Stimulated activated CD8-positive, alpha-beta memory T cell treated with anti-CD3 and anti-CD28 coated beads, Interleukin-7, amount 100 ng/mL, for 1 hour (primary cell): Measurements from ENCODE around the gene NRG3.
"Not testable (repeated sequence)": the region's sequence is repeated elsewhere in the genome, so short reads cannot be mapped to it uniquely, and the experiment has no call there.

ENCODE experiments used
- DNase-seq, 2 donors: peaks; one replicate each; pipeline ENCODE4 v3.0.0-alpha.2; 2020; ENCODE audit warnings: low read depth in 2 of 2

Gene NRG3

DNA sequence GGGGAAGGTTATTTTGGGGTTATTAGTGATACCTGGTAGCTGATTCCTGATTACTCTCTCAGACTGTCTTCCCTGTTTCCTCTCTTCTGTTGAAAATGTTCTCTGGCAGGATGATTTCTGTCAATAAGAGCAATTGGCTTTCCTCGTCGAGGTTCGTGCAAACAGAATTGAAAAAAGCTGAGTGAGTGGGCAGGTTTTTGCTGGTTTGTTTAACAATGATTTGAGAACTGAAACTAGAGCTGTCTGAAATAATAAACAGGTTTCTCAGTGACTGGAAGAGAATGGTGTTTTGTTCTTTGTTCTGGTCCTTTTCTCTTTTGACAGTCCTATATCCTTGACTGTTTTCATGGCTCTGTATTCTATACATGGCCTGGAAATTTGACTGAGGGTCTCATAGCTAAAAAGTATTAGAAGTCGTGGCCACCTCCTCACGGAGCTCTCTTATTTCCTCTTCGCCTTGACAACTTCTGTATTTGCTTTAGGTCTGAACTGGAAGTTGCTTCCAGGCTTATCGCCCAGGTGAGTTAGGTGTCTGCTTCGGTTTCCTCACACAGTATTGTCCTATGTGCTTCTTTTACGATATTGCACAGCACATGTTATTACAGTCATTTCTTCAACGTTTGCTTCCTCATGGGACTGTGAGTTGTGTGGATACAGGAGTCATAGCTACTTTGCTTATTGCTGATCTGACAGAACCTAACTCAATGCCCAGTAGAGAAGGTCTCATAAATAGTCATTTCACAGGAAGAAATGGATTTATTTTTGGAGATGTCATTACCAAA lies 403.6 kb downstream of the NRG3 start:
- DNase-seq: no peak

DNA sequence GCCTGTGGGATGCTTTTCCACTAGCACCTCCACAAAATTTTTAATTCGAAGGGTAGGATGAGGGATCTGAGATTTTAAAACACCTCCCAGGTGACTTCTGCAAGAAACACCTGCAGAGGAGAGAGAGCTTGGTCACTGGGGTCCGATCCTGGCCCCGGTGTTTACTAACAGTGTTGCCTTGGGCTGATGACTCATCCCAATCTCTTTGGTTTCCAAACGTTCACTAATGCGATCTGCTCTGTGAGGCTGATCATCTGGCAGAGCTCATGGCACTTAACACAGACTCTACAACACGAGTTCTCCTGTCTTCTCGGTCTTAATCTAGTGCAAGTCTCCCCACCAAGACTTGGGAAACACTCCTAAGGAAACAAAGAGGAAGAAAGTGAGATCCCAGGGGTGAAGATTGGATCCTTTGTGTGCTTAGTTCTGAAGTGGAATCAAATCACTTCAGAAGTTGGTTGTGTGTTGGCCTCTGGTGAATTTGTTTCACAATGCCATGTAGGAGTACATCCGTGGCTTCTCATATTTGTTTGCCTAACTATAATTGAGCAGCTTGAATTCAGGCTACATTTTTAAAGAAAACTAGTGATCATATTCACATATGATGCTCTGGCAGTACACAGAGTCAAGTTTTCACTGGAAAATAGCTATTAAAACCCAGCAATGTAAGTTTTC lies 407.9 kb downstream of the NRG3 start:
- no peak for DNase-seq

DNA sequence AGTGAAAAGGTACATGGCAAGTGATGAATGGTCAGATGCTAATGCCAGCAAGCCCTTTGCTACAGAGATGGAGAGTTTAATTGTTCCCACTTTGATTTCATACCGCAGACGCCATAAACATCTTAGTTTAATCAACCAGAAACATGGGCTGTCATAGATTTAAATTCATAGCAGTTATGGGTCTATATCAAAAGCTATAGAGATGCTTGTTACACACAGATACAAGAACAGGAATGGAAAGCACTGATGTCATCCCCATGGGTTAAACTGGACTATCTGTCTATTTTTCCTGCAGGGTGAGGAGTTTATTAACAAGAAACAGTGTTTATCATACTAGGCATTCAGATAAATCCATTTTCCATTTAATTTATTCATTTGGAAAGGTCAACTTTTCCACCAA lies 409.2 kb downstream of the NRG3 start:
- no peak for DNase-seq

DNA sequence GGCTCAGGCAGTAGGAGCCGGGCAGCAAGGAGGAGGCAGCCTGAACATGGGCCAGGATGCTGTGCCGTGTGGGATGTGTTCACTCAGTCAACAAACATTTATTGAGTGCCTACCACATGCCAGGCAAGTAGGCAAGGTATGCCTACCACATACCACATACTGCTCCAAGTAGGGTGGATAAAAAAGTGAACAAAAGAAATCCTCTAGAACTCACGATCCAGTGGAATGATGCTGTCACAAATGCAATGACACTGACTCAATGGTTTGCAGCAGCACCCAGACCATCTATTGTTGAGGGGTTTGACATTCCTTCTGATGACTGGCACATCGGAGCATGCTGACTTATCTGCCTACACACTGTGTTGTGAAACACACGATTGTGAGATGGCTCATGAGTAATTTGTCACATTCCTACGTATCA lies 413.5 kb downstream of the NRG3 start:
- DNase-seq: no peak

DNA sequence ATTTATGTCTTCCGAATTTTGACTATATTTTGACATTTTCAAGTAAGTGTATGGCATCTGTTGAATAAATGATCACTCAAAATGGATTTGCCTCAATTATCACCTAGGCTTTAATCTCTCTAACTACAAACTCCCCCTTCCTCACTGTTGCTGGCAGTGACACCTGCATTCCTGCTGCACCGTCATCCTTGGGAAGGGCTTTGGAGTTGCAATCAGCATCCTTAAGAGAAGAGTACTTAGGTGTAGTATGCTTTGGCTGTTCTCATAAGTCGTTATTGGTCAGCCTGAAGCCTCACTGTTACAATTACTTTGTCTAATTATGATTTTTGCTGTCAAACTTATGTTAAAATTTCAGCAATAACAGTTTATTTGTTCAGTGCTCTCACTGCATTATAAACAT lies 415.0 kb downstream of the NRG3 start:
- DNase-seq: no peak

DNA sequence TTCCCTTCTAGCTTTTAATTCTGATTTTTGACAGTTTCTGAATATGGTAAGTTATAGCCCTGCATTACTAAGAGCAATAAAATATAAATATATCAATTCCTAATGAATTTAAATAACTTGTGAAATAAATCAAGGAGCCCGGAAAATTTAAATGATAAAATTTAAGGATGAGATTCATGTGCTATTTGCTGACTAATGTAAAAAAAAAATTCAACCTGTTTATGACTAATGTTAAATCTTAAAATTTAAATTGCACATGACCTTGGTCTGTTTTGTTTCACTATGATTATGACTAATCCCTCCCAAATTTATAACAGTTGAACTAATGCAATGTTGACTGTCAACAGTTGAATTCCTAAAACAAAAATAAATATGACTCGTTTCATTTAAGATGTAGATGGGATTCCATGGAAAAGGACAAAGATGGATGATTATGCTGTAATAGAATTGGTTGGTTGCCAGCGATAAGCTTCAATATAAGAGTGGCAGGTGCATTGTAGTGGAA lies 419.9 kb downstream of the NRG3 start:
- DNase-seq: no peak

DNA sequence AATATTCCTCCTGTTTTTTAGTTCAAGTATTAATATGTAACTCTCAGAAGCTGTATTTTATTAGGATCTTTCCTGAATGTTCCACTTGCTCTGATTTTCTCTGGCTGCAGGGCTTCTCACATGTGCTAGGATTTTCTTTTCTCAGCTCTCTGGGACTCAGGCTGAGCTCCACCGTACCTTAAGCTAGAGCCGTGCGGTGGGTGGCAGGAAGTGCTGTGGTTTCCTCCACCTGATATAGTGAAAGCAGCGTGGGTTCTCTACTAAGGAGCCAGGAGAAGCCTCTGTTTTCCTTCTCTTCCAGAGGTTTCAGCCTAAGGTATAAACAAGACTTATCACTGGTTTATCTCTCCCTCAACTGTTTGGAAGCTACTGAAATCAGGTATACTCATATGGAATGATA lies 433.6 kb downstream of the NRG3 start:
- no peak for DNase-seq

DNA sequence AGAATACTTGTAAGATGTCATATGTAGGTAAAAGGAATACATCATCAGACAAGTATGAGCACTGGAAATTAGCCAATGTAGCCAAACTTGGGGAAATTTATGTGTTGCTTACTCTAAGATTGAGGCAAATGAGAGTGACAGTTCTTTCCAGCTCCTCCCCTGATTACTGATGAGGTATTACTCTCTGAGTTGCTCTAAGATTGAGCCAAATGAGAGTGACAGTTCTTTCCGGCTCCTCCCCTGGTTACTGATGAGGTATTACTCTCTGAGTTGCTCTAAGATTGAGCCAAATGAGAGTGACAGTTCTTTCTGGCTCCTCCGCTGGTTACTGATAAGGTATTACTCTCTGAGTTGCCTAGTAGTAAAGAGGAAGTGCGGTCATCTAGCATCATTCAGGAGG lies 435.8 kb downstream of the NRG3 start:
- no peak for DNase-seq

DNA sequence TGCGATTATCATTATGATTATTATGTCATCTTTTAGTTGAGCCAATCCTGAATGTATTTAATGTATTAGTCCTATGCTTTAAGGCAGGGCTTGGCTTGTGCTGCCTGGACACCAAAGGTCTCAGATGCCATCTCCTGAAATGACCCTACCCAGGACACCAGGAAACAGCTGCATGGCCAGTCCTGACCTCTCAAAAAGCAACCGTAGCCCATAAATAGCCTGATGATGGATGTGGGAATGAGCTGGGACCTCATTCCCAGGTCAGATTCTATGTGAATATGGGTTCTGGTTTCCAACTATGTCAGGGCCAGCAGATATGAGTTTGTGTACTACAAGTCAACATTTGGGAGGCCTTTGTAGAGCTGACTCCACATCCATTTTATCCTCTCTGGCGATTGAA lies 438.4 kb downstream of the NRG3 start:
- no peak for DNase-seq

DNA sequence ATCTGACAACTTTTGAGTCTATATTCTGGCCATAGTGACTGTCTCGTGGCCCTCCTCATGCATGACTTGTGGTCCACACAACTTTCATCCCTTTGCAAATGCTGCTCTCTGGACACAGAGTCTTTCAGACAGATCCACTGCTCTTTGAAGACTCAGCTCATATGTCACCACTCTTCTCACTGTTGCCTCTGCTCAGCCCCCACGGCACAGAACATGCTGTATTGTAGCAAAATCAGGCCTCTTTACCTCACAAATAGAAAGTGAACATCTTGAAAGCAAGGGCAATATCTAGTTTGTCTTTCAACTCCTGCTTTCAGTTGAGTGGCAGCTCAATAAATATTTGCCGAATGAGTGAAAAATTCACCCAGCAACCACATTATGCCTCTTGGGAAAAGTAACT lies 443.5 kb downstream of the NRG3 start:
- no peak for DNase-seq

DNA sequence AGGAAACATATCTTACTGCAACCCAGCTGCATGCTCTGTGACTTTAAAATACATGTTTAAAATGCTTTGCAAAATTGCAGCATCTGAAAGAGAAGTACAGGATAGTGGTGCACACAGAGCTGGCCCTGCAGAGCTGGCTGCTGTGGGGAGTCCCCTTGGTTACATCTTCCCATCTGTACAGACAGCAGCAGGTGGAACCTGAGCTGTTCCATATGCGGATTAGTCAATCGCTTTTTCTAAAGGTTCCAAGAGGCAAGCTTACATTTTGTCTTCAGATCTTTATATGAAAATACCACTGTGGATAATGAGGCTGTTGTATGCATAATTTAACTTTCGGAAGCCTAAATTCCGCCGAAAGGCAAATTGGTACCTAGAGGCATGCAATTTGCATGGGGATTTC lies 444.1 kb downstream of the NRG3 start:
- no peak for DNase-seq

DNA sequence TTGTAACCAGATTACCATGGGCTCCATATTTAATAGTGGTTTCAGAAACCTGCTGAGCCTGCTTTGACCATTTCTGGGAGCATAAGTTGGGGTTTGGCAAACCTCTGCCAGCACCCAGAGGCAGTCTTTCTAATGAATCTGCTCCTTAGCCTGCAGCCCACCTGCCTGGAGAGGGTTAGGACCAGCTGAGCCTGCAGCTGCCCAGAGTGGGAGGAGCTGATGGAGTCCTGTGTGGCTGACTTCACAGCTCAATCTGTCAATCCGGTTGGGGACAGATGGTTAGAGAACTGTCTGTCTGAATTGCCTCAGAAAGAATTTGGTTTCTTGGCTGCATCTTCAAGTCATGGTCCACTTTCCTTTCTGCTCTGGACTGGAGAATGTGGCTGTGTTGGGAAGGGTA lies 444.6 kb downstream of the NRG3 start:
- no peak for DNase-seq

DNA sequence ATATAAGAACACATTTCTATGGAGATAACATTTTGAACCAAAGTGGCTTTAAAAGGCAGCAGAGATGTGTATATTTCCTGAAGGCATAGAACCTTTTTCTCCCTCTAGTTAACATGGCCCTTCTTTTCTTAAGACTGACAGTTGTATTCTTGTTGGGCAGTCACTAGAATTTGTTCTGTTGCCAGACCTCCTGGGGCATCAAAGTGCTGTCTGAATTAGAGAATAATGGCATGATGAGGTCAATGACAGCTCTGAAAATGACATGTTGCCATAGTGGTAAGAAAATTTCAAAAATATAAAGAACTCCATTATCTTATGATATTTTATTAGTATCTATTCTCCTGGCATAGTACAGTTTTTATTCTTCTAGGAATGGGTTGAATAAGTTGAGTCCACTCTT lies 446.7 kb downstream of the NRG3 start:
- DNase-seq: no peak

DNA sequence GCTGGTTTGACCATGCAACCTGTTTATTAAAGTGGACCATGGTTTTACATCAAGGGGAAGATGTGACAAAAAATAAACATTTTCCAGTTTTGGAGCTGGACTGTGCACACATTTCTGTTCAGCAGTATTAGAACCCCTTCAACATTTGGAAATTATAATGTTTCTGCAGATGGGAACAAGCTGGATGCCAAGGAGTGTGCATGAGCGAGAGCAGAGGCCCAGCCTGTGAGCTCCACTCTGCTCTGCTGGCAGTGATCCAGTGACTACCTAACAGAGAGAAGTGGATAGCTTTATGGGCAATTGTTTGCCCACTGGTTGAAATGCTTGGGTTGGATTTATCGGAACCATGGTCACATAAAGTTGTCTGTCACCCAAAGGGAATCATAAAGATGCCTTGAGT lies 456.7 kb downstream of the NRG3 start:
- no peak for DNase-seq

DNA sequence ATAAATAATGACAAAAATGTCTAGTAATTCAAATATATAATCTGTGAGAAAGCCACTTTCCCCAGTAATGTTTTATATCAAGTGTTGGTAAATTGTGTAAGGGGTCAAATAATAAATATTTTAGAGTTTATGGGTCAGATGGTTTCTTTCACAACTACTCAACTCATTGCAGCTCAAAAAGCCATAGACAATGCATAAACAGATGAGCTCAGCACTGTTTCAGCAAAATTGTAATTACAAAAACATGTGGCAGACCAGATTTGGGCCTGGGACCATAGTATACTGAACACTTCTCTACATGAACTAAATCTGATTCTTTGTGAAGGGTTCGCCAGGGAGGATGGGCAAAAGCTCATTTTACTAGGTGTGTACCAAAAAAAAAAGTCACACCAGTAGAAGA lies 460.8 kb downstream of the NRG3 start:
- DNase-seq: no peak

DNA sequence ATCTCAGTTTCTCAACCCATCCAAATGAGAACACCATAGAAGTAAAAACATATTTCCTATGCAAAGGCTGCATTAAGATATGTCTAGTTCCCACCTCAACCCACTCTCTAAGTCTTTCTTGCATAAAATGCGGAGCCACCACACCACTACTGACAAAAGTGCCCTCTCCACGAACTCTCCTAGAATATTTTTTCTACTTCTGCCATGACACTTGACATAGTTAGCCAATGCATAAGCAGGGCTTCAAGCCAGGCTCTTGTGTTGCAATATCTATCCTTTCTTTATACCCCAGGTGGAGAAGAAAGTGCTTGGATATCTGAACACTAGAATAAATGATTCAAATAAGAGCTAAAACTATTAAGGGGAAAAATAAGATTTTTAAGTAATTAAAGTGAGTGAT lies 465.2 kb downstream of the NRG3 start:
- DNase-seq: no peak

DNA sequence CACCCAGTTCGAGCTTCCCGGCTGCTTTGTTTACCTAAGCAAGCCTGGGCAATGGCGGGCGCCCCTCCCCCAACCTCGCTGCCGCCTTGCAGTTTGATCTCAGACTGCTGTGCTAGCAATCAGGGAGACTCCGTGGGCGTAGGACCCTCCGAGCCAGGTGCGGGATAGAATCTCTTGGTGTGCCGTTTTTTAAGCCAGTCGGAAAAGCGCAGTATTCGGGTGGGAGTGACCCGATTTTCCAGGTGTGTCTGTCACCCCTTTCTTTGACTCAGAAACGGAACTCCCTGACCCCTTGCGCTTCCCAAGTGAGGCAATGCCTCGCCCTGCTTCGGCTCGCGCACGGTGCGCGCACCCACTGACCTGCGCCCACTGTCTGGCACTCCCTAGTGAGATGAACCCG lies 474.6 kb downstream of the NRG3 start:
- not testable (repeated sequence) for DNase-seq

DNA sequence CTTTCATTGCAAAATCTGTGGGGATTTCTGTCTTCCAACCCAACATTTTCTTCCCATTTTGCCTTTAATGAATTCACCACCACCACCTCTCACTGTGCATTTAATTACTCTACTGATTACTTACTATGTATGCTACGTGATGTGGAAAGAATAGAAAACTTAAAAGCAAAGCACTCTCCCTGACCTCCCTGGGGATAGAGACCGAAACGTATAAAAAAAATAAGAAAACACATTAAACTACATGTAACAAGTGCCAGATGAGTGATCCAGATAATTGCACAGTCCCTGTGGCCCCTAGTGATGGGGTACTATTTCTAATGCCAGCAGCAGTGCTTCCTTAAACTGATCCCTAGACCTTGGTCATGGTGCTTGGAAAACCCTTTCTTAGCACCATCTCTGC lies 478.4 kb downstream of the NRG3 start:
- no peak for DNase-seq

DNA sequence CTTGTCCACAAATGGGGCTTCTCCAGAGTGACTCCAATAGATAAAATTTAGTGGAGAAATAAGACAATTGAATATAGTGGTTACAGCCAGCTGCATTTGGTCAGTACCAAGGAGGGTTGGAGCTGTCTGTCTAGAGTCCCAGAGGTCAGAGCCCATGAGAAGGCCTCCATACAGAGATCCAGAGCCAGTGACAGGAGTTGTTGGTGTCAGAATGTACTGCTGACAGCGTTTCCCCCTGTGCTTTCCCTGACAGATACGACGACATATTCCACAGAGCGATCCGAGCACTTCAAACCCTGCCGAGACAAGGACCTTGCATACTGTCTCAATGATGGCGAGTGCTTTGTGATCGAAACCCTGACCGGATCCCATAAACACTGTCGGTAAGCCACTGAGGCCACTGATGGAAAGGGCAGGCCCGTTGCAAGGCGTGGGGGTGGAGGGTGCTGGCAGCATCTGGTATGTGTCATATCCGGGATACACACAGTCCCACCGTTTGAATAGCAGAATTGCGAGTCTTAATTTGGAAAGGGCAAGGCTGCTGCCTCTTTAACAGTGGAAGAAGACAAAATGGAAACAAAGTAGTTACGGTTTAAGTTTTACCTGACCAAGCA lies 483.6 kb downstream of the NRG3 start:
- DNase-seq: no peak

DNA sequence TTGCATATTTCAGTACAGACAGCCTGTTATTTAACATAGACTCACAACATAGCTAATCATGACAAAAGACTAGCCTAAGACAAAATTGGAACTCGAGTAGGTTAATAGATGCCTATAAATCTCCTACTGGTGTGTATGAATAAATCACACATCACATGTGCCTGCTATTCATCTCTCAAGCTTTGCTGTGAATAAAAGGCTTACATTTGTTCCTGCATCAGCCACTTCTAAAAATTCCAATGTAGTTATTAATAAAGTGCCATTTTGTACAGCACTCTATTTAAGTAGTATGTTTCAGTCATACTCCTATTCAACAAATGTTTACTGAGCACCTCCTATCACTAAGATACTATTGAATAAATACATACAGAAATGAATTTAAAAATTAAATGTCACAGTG lies 486.3 kb downstream of the NRG3 start:
- no peak for DNase-seq

DNA sequence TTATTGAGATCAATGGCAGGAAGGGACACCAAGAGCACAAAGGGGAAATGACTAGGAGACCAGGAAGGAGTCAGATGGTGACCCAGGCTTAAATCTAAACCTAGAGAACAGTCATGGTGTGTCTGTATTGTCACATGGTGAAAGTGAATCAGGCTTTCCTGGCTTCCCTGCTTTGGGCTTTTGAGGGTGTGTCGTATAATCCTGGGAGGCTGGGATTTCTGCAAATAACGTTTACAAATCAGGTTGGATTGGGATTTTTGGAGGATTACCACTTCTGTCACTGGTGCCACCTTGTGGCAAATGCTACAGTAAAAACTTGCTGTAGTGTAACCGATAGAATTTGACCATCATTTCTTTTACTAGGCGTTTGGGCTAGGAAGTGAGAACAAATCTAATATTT lies 502.6 kb downstream of the NRG3 start:
- no peak for DNase-seq

DNA sequence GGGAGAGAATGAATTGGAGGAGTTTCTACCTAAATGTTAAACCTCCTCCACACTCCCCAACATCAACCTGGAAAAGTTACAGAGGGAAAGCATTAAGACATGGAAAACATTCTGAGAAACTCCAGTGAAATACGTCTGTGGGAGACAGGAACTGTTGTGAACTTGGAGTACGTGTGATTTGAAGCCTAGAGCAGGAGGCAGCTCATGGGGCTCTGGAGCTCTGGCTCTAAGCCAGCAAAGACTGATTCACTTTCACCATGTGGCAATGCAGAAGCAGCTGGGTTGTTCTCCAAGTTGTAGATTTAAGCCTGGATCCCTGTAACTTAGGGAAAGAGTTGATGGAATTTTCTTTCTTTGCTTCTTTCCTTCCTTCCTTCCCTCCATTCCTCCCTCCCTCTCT lies 503.2 kb downstream of the NRG3 start:
- no peak for DNase-seq

DNA sequence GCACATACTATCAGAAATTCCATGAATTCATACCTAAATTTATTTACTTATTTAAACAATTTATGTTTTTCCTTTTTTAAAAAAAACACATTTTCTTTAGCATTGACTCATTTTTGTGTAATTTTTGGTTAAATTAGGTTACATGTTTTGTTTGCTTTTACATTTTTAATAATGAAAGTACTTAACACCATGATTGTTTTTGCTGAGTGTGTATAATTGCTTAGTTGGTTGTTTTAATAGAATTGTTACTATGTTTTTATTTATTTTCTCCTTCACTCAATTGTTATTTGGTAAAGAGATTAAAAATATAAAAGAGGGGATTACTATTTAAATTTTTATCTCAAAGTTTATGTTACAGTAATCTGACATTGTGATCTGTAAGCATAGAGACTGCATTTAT lies 508.4 kb downstream of the NRG3 start:
- no peak for DNase-seq
